Astrocyte of the spinal cord (primary cell): ENCODE data around the gene CDC34.

Experiments
- DNase-seq: peaks from one replicate; pipeline ENCODE4 v3.0.0; 2011; ENCODE audit warnings: low read depth, low spot score
- H3K4me3 ChIP-seq: 2 replicates; pipeline ENCODE4 v1.5.1; 2011; ENCODE audit warnings: low read depth, mild to moderate bottlenecking, low read length, moderate library complexity
- CTCF ChIP-seq: IDR thresholded peaks from 2 replicates; pipeline ENCODE4 v1.5.1; 2012; ENCODE audit warnings: low read depth, mild to moderate bottlenecking, low read length, inconsistent platforms
- in situ Hi-C: cut with HindIII; loops from 2 replicates; pipeline ENCODE4 v1.10.0; 2017; ENCODE audit warnings: low sequenced_read_pairs

Gene CDC34

GRCh38 chr19:494171-495080, 37.1 kb upstream of the CDC34 start:
- in situ Hi-C loops = no loop called here
- TF ChIP-seq CTCF = no peak
- DNase-seq = no peak
- no peak overlapping the region for H3K4me3 ChIP-seq

- TF ChIP-seq CTCF = no peak
- no peak for DNase-seq
- in situ Hi-C loops = no loop called here
- no peak overlapping the region for H3K4me3 ChIP-seq
These were observed 36.5 kb upstream of the CDC34 start for GRCh38 chr19:495081-495401.

GRCh38 chr19:495402-496111, 36.0 kb upstream of the CDC34 start:
- in situ Hi-C loops = no loop called here
- DNase-seq = peak; percentile 20
- peak; percentile 78 for TF ChIP-seq CTCF
- no peak overlapping the region for H3K4me3 ChIP-seq

- in situ Hi-C loops = no loop called here
- no peak within 1 kb of the TSS for H3K4me3 ChIP-seq
- no peak for DNase-seq
- TF ChIP-seq CTCF = no peak
These were observed 35.4 kb upstream of the CDC34 start, which contains the start of gene MADCAM1 for GRCh38 chr19:496112-496665. Gene MADCAM1 (plus strand): TSS chr19:496486. CDS start chr19:496500, 14 bp downstream.

- TF ChIP-seq CTCF = no peak
- H3K4me3 ChIP-seq = no peak overlapping the region
- DNase-seq = no peak
- in situ Hi-C loops = no loop called here
These were observed 34.6 kb upstream of the CDC34 start for GRCh38 chr19:496986-497385.

DNA sequence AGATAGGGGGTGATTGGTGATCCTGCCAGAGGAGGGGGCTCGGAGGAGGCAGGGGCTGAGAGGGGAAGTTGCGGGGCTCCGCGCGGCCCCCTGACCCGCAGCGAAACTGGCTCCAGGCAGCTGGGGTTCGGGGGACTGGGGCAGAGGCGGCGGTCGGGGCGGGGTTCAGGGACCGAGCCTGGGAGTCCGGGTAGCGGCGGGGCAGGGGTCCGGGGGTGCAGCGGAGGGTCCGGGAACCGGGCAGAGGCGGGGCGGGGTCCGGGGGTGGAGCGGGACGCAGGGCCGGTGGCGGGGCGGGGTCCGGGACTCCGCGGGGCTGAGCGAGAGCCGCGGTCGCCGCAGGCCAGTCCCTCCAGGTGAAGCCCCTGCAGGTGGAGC, 34.1 kb upstream of the CDC34 start:
- DNase-seq = no peak

More for the DNA sequence above, 34.1 kb upstream of the CDC34 start:
- in situ Hi-C loops = no loop called here
- no peak for TF ChIP-seq CTCF
- H3K4me3 ChIP-seq = no peak overlapping the region
